Right atrium auricular region (tissue), 2 donors: ENCODE results near the gene ACTRT2. TPM values are rescaled to one million over a fixed set of nuclear protein-coding genes. Genes with fewer than 3 reads are reported as not detected.
A peak's percentile ranks its signal among the peaks of the same experiment; 100 is the strongest.

Experiments used
- DNase-seq: peaks from one replicate; pipeline ENCODE4 v3.0.0-alpha.2; 2019; ENCODE audit warnings: low spot score
- H3K27ac ChIP-seq, 2 donors: fragments of 200-600 bp; sonication (generic); 1 replicate in 1 of 2; 2 replicates in 1 of 2; pipeline ENCODE4 v1.5.1; 2016 to 2019
- H3K27me3 ChIP-seq, 2 donors: fragments of 200-600 bp; sonication (generic); one replicate each; pipeline versions ENCODE4 v1.5.1 to v1.6.0; 2017 to 2019
- H3K36me3 ChIP-seq: fragments of 200-600 bp; sonication (generic); one replicate; pipeline ENCODE4 v1.5.1; 2016
- H3K4me1 ChIP-seq, 2 donors: fragments of 200-600 bp; sonication (generic); one replicate each; pipeline versions ENCODE4 v1.5.1 to v1.6.0; 2017 to 2019
- H3K4me3 ChIP-seq, 2 donors: fragments of 200-600 bp; sonication (generic); 1 replicate in 1 of 2; 2 replicates in 1 of 2; pipeline ENCODE4 v1.5.1; 2017 to 2019; ENCODE audit warnings: mild to moderate bottlenecking in 1 of 2, moderate library complexity in 1 of 2
- H3K9me3 ChIP-seq, 2 donors: fragments of 200-600 bp; sonication (generic); one replicate each; pipeline ENCODE4 v1.5.1; 2019
- total RNA-seq, 2 donors: library from RNA; depleted of rRNA; stranded (reverse); fragments of >200 nt; gene quantifications; one replicate each; pipeline ENCODE4 v1.1.0, GENCODE V29; 2016
- TF ChIP-seq, protein P1 (sequence below), 2 donors: fragments of 200-600 bp; sonication (generic); IDR thresholded peaks; one replicate each; pipeline ENCODE4 v1.5.1; 2019; ENCODE audit warnings: antibody characterized with exemption in 2 of 2

ACTRT2 gene
- total RNA-seq, 2 donors from 2014 or later = not detected

- peaks cover 15 to 36% of the 10 kb centered on the region in 2 donors for H3K27me3 ChIP-seq
- H3K4me1 ChIP-seq = peaks cover 0 to 38% of the 10 kb centered on the region in 2 donors
- peak overlapping the region; percentile 39 to 68 for H3K4me3 ChIP-seq
- TF ChIP-seq, protein P1, sequence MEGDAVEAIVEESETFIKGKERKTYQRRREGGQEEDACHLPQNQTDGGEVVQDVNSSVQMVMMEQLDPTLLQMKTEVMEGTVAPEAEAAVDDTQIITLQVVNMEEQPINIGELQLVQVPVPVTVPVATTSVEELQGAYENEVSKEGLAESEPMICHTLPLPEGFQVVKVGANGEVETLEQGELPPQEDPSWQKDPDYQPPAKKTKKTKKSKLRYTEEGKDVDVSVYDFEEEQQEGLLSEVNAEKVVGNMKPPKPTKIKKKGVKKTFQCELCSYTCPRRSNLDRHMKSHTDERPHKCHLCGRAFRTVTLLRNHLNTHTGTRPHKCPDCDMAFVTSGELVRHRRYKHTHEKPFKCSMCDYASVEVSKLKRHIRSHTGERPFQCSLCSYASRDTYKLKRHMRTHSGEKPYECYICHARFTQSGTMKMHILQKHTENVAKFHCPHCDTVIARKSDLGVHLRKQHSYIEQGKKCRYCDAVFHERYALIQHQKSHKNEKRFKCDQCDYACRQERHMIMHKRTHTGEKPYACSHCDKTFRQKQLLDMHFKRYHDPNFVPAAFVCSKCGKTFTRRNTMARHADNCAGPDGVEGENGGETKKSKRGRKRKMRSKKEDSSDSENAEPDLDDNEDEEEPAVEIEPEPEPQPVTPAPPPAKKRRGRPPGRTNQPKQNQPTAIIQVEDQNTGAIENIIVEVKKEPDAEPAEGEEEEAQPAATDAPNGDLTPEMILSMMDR (IDR thresholded peaks at IDR 0.05) = no peak
- no peak for DNase-seq
- no peaks in the 10 kb centered on the region for H3K36me3 ChIP-seq
- peak overlapping the region in 1 of 2 donors; percentile 27 for H3K27ac ChIP-seq
- no peaks in the 10 kb centered on the region for H3K9me3 ChIP-seq
These were observed 49.6 kb downstream of the ACTRT2 start for GRCh38 chr1:3070644-3071564.

- TF ChIP-seq, protein P1 (IDR thresholded peaks at IDR 0.05) = no peak
- H3K9me3 ChIP-seq = no peaks in the 10 kb centered on the region
- DNase-seq = no peak
- H3K4me1 ChIP-seq = peaks cover 0 to 38% of the 10 kb centered on the region in 2 donors
- H3K27me3 ChIP-seq = peaks cover 15 to 36% of the 10 kb centered on the region in 2 donors
- H3K27ac ChIP-seq = no peak overlapping the region
- no peak overlapping the region for H3K4me3 ChIP-seq
- no peaks in the 10 kb centered on the region for H3K36me3 ChIP-seq
These were observed 50.5 kb downstream of the ACTRT2 start for GRCh38 chr1:3071565-3072390.

Other genes starting within 250 kb of the ACTRT2 start
- under 1 TPM; 0.08 to 0.11 TPM for gene TTC34, start 219.8 kb upstream of the ACTRT2 start, total RNA-seq
- gene PRDM16, start 47.7 kb downstream of the ACTRT2 start, total RNA-seq = 1 to 10 TPM in 1 of 2 donors, under 1 TPM in 1; 0.22 to 3.3 TPM